DOHH2 (cell line): ENCODE data around the gene AMBRA1.

Experiments used
- H3F3A ChIP-seq: fragments of 200-600 bp; sonication (generic), shearing (Covaris generic); 2 replicates; pipeline ENCODE4 v1.6.0; 2016; ENCODE audit warnings: antibody characterized with exemption, mild to moderate bottlenecking; ENCODE audit not compliant: control insufficient read depth, insufficient read depth
- H3K27ac ChIP-seq: fragments of 200-600 bp; sonication (generic); 2 replicates; pipeline ENCODE4 v1.5.1; 2014; ENCODE audit warnings: low read depth, mild to moderate bottlenecking, low read length, moderate library complexity
- H3K27me3 ChIP-seq: fragments of 200-600 bp; sonication (generic); 2 replicates; pipeline ENCODE4 v1.6.1; 2014; ENCODE audit warnings: mild to moderate bottlenecking, low read length, mixed read lengths; ENCODE audit not compliant: control insufficient read depth
- H3K36me3 ChIP-seq: fragments of 200-600 bp; sonication (generic); 2 replicates; pipeline ENCODE4 v1.6.1; 2014; ENCODE audit warnings: mild to moderate bottlenecking, low read length, moderate library complexity, mixed read lengths; ENCODE audit not compliant: control insufficient read depth
- H3K4me1 ChIP-seq: fragments of 200-600 bp; sonication (generic); 2 replicates; pipeline ENCODE4 v1.6.1; 2014; ENCODE audit warnings: mild to moderate bottlenecking, low read length, mixed read lengths; ENCODE audit not compliant: control insufficient read depth
- H3K4me2 ChIP-seq: fragments of 200-600 bp; sonication (generic); 2 replicates; pipeline ENCODE4 v1.6.0; 2014; ENCODE audit warnings: mild to moderate bottlenecking, low read length, moderate library complexity
- H3K4me3 ChIP-seq: fragments of 200-600 bp; sonication (generic); 2 replicates; pipeline ENCODE4 v1.5.1; 2014; ENCODE audit warnings: mild to moderate bottlenecking, low read length, mixed read lengths
- H3K79me2 ChIP-seq: fragments of 200-600 bp; sonication (generic); 2 replicates; pipeline ENCODE4 v1.6.1; 2014; ENCODE audit warnings: mild to moderate bottlenecking, low read length, mixed read lengths; ENCODE audit not compliant: control insufficient read depth
- H3K9me2 ChIP-seq: fragments of 200-600 bp; sonication (generic); replicated peaks from 2 replicates; pipeline ENCODE4 v1.6.1; 2014; ENCODE audit warnings: mild to moderate bottlenecking, low read length, mixed read lengths; ENCODE audit not compliant: control insufficient read depth
- H3K9me3 ChIP-seq: fragments of 200-600 bp; sonication (generic); 2 replicates; pipeline ENCODE4 v1.6.1; 2014; ENCODE audit warnings: antibody characterized with exemption, low read length, mixed read lengths; ENCODE audit not compliant: control insufficient read depth, insufficient read depth
- H4K20me1 ChIP-seq: fragments of 200-600 bp; sonication (generic); 2 replicates; pipeline ENCODE4 v1.6.0; 2014; ENCODE audit warnings: low read depth, mild to moderate bottlenecking, antibody characterized with exemption, low read length, moderate library complexity; ENCODE audit not compliant: control insufficient read depth, insufficient read depth
- CTCF ChIP-seq: fragments of 200-600 bp; sonication (generic); IDR thresholded peaks from one replicate; pipeline ENCODE4 v1.5.1; 2014; ENCODE audit warnings: antibody characterized with exemption, mild to moderate bottlenecking, low read depth, low read length; ENCODE audit not compliant: poor library complexity, severe bottlenecking
- EZH2phosphoT487 ChIP-seq: fragments of 200-600 bp; sonication (generic); IDR thresholded peaks from 2 replicates; pipeline ENCODE4 v1.6.1; 2017; ENCODE audit warnings: borderline replicate concordance, mild to moderate bottlenecking, antibody characterized with exemption, low read length, moderate library complexity, mixed read lengths

AMBRA1 gene

DNA sequence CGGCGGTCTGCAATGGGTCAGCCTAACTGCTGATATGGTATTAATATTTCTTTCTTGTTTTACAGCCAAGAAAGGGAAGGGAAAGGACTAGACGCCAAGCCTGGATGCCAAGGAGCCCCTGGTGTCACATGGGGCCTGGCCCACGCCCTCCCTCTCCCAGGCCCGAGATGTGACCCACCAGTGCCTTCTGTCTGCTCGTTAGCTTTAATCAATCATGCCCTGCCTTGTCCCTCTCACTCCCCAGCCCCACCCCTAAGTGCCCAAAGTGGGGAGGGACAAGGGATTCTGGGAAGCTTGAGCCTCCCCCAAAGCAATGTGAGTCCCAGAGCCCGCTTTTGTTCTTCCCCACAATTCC is 210.4 kb downstream of the AMBRA1 start:
- TF ChIP-seq CTCF (peak; percentile 27), EZH2phosphoT487 (no peak)
- no peaks in the 10 kb centered on the region for H3K9me3 ChIP-seq
- peaks cover 21% of the 10 kb centered on the region for H3K4me1 ChIP-seq
- no peaks in the 10 kb centered on the region for H3F3A ChIP-seq
- no peak overlapping the region for H3K4me3 ChIP-seq
- H3K9me2 ChIP-seq: no peaks in the 10 kb centered on the region
- no peak overlapping the region for H3K4me2 ChIP-seq
- H3K27me3 ChIP-seq: peaks cover 41% of the 10 kb centered on the region
- no peak overlapping the region for H3K27ac ChIP-seq
- H3K79me2 ChIP-seq: no peaks in the 10 kb centered on the region
- H4K20me1 ChIP-seq: no peaks in the 10 kb centered on the region
- H3K36me3 ChIP-seq: no peaks in the 10 kb centered on the region; the same call in 1 of the 2 replicates

DNA sequence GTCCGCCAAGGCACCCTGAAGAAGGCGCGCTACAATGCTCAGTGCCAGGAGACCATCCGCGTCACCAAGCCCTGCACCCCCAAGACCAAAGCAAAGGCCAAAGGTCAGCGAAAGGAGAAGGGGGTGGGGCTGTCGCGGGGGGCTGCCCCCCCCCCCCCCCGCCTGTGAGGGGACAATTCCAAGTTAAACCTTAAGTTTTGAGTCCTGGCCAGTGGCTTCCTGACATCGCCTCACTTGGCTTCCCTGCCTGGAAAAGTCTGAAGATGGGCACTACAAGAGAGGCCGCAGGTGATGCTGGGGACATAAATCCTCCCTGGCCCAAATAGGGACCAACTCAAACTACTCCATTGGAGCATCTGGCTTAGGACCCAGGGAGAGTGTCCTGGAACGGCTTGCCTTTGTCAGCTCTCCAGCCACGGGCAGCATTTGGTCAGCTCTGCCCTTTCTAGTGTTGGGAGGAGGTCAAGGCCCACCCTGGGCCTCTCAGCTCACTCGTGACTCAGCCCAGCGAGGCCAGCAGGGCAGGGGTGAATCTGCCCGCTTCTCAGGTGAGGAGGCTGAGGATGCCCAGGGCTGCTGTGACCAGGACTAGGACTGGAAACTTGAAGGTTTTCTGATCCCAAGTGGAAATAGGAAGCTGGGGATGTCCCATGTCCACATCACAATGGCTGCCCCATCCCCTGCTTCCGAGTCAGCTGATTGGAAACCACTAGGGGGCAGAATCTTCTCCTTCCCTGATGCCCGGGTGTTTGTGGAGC is 211.0 kb downstream of the AMBRA1 start:
- Histone ChIP-seq H3K27me3 (peaks cover 35% of the 10 kb centered on the region), H3K36me3 (no peaks in the 10 kb centered on the region; the same call in 1 of the 2 replicates), H3K4me2 (no peak overlapping the region), H4K20me1 (no peaks in the 10 kb centered on the region; the same call in 1 of the 2 replicates), H3K9me3 (no peaks in the 10 kb centered on the region), H3F3A (no peaks in the 10 kb centered on the region), H3K27ac (no peak overlapping the region), H3K4me1 (peaks cover 19% of the 10 kb centered on the region), H3K4me3 (no peak overlapping the region), H3K9me2 (no peaks in the 10 kb centered on the region), H3K79me2 (no peaks in the 10 kb centered on the region)
- TF ChIP-seq EZH2phosphoT487: no peak
- peak; percentile 74 for TF ChIP-seq CTCF

GRCh38 chr11:46381819-46382645 is 211.8 kb downstream of the AMBRA1 start:
- no peak overlapping the region for H3K27ac ChIP-seq
- H3F3A ChIP-seq: no peaks in the 10 kb centered on the region
- H3K4me1 ChIP-seq: peaks cover 18% of the 10 kb centered on the region
- H3K36me3 ChIP-seq: peaks cover 4% of the 10 kb centered on the region; the same call in 1 of the 2 replicates
- no peaks in the 10 kb centered on the region for H3K9me3 ChIP-seq
- TF ChIP-seq CTCF: no peak
- TF ChIP-seq EZH2phosphoT487: peak; percentile 90; the same call in 1 of the 2 replicates
- peak overlapping the region; percentile 46 for H3K4me3 ChIP-seq
- H3K9me2 ChIP-seq: no peaks in the 10 kb centered on the region
- H3K27me3 ChIP-seq: peaks cover 29% of the 10 kb centered on the region
- H3K4me2 ChIP-seq: peak overlapping the region; percentile 70
- H3K79me2 ChIP-seq: no peaks in the 10 kb centered on the region
- no peaks in the 10 kb centered on the region; the same call in 1 of the 2 replicates for H4K20me1 ChIP-seq
